Umbilical cord (tissue), 2 donors: Measurements from ENCODE around the gene MICAL2. TPM values are rescaled to one million over a fixed set of nuclear protein-coding genes. Genes with fewer than 3 reads are reported as not detected.

Experiments
- DNase-seq: peaks from one replicate; pipeline ENCODE4 v3.0.0-alpha.2; 2015; ENCODE audit warnings: low spot score
- total RNA-seq: library from RNA; depleted of rRNA; stranded (reverse); fragments of >200 nt; gene quantifications from one replicate; pipeline ENCODE4 v1.2.3, GENCODE V29; 2014; ENCODE audit warnings: low replicate concordance; ENCODE audit not compliant: insufficient read depth

The MICAL2 gene
- total RNA-seq, 1 donor from 2014 or later, result 59.9 TPM

GRCh38 chr11:12077535-12078280 is 32.7 kb upstream of the MICAL2 start:
- no peak for DNase-seq

- peak; percentile 90 for DNase-seq
Observed at GRCh38 chr11:12079726-12080556, 30.4 kb upstream of the MICAL2 start.

- no peak for DNase-seq
Observed at GRCh38 chr11:12083380-12083779, 27.0 kb upstream of the MICAL2 start.

GRCh38 chr11:12084256-12084655 is 26.1 kb upstream of the MICAL2 start:
- no peak for DNase-seq

- DNase-seq, result no peak
Observed at GRCh38 chr11:12085371-12086251, 24.8 kb upstream of the MICAL2 start.

- peak; percentile 83 for DNase-seq
Observed at GRCh38 chr11:12086271-12087074, 23.9 kb upstream of the MICAL2 start.

- DNase-seq, result no peak
Observed at GRCh38 chr11:12087075-12088004, 23.1 kb upstream of the MICAL2 start.

GRCh38 chr11:12088047-12088481 is 22.3 kb upstream of the MICAL2 start:
- no peak for DNase-seq

DNA sequence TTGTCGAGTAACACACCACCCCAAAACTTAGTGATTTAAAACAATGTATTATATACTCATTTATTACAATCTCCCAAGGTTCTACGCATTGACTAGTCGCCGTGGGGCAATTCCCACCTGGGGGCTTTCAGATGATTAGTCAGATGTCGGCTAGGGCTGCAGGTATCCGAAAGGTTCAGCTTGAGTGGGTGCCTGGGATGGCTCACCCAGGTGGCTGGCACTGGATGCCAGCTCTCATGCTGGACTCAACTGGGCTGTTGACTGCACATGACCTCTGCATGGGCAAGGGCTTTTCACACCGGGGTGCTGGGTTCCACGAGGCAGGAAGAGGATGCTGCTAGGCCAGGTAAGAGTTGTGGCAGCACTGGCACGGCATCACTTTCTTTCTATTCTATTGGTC is 21.9 kb upstream of the MICAL2 start:
- no peak for DNase-seq

- DNase-seq, result no peak
Observed at GRCh38 chr11:12089041-12089440, 21.3 kb upstream of the MICAL2 start.

DNA sequence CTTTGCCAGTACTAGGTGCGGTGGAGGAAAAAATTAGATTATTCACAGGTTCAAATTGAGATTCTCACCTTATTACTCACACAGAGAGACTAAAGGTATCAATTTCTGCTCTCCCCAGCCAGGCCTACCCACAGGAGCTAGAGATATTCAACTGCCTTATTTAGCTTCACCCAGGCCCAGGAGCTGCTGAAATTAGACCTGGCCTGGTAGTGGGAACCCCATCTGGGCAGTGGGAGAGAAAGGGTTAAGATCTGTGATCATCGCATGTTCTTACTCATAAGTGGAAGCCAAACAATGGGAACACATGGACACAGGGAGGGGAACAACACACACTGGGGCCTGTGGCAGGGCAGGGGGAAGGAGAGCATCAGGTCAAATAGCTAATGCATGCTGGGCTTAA is 20.9 kb upstream of the MICAL2 start:
- DNase-seq, result no peak

- no peak for DNase-seq
Observed at GRCh38 chr11:12090061-12090591, 20.3 kb upstream of the MICAL2 start.

DNA sequence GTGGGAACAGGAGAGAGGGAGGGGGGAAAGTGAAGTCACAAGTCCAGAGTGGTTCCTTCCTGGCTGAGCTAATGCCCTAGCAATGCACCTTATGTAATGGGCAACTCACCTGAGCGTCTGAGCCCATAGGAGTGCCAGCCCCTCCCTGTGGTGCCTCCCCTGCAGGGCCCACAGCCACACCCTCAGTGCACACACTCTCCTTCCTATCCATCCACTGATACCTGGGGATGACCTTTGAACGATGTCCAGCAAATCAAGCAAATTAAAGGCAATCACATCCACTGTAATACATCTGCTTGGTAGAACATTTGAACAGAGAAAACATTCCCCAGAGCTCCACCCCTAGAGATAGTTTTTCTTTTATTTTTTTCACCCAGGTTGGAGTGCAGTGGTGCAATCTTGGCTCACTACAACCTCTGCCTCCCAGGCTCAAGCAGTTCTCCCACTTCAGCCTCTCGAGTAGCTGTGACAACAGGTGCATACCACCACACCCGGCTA is 19.6 kb upstream of the MICAL2 start:
- DNase-seq, result no peak

GRCh38 chr11:12091956-12092558 is 18.3 kb upstream of the MICAL2 start:
- DNase-seq, result no peak

DNA sequence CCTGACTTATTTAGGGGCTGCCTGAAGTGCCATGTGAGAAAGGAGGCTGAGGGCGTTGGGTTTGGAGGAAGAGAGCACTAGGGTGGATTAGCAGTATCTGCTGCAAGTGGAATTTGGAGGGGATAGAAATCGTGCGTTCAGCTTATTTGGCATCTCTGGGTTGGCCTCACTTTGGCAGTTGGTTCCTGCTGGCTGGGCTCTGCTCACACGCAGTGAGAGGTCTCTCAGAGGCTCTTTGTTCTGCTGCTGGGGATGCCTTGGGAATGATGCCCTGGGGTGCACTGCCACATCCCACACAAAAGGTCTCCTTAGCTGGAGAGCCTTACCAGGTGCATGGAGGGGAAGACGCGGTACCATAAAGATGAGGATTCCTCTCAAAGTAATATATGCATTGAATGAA is 17.7 kb upstream of the MICAL2 start:
- DNase-seq, result no peak

- DNase-seq, result no peak
Observed at GRCh38 chr11:12094872-12095800, 15.3 kb upstream of the MICAL2 start.

DNA sequence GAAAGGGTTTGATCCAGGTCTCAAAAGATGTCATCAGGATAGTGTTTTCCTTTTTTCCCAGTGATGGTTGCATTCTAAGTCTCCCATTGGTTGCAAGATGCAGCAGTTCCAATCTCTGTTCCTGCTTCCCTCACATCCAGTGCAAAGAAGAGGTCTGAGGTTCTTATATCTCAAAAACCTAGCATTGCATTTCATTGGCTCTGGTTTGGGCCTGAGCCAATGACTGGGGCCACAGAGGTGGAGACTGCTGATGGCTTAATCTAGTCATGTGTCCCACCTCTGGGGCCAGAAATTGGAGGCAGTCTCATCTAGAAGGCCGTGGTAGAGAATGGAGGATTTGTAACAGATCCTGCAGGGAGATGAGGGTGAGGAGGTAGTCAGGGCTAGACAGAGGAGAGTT is 13.2 kb upstream of the MICAL2 start:
- DNase-seq, result no peak

DNA sequence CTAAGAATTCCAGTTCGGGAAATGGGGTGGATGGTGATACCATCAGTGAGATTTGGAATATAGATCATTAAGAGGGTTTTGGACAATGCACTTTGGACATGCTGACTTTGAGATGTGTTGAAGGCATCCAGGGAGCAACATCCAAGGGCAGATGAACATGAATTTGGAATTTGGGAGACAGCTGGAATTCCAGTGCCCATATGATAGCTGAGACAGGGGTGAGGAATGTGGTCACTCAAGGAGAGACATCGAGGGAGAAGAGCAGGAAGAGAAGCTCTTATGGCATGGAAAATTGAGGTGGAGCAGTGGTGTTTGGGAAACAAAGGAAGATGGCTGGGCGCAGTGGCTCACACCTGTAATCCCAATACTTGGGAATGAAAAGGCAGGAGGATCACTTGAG is 11.8 kb upstream of the MICAL2 start:
- no peak for DNase-seq
